ENCODE measurements around the gene ESRRA. TPM values are rescaled to one million over a fixed set of nuclear protein-coding genes. Genes with fewer than 3 reads are reported as not detected.
A peak's percentile ranks its signal among the peaks of the same experiment; 100 is the strongest.

The ESRRA gene
- total RNA-seq, 1 donor from 2014 or later = 42.3 TPM

DNA sequence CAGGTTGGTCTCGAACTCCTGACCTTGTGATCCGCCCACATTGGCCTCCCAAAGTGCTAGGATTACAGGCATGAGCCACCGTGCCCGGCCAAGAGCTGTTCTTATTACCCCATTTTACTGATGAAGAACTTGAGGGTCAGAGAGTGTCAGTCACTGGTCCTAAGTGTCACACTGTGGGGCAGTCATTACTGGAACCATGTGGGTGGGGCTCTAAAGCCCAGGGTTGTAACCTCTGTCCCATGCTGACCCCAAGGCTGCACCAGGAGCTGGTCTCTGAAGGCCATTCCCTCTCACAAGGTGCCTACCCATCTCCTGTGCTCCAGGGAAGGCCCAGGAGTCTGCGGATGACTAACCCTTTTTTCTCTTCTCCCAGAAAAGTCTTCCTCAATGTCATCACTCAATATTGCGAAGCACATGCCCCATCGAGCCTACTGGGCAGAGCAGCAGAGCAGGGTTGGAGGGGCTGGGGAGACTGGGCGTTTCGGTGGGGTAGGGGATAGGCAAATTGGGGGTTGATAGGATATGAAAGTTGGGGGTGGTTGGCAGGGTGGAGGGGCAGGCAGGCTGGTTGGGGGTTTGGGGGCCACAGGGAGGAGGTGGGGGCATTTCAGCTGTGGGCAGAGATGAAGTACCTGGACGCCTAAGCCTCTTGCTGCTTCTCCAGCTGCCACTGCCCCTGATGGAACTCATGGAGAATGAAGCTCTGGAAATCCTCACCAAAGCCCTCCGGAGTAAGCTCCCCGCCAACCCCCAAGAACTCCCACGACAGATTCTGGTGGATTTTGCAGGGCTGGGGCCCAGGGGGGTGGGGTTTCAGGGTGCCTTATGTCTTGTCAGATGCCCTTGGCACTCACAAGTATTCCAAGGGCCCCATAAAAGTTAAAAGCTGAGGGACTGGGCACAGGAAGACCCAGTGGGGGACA is 2.0 kb upstream of the ESRRA start:
- H3K36me3 Mint-ChIP-seq (ENCODE audit: low read depth, unreplicated experiment) = peaks cover 8% of the 10 kb centered on the region
- TF ChIP-seq, protein P1, sequence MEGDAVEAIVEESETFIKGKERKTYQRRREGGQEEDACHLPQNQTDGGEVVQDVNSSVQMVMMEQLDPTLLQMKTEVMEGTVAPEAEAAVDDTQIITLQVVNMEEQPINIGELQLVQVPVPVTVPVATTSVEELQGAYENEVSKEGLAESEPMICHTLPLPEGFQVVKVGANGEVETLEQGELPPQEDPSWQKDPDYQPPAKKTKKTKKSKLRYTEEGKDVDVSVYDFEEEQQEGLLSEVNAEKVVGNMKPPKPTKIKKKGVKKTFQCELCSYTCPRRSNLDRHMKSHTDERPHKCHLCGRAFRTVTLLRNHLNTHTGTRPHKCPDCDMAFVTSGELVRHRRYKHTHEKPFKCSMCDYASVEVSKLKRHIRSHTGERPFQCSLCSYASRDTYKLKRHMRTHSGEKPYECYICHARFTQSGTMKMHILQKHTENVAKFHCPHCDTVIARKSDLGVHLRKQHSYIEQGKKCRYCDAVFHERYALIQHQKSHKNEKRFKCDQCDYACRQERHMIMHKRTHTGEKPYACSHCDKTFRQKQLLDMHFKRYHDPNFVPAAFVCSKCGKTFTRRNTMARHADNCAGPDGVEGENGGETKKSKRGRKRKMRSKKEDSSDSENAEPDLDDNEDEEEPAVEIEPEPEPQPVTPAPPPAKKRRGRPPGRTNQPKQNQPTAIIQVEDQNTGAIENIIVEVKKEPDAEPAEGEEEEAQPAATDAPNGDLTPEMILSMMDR (IDR thresholded peaks at IDR 0.05; ENCODE audit: unreplicated experiment) = no peak
- no peak for DNase-seq (ENCODE audit: low spot score)
- H3K9me3 Mint-ChIP-seq (ENCODE audit: unreplicated experiment) = no peaks in the 10 kb centered on the region
- H3K4me1 Mint-ChIP-seq (ENCODE audit: unreplicated experiment) = peaks cover 10% of the 10 kb centered on the region
- H3K27ac Mint-ChIP-seq (ENCODE audit: unreplicated experiment) = no peak overlapping the region
- H3K4me3 Mint-ChIP-seq (ENCODE audit: unreplicated experiment) = no peak overlapping the region
- H3K27me3 Mint-ChIP-seq (ENCODE audit: unreplicated experiment) = peaks cover 12% of the 10 kb centered on the region

- no peak for DNase-seq (ENCODE audit: low spot score)
- H3K9me3 Mint-ChIP-seq (ENCODE audit: unreplicated experiment) = no peaks in the 10 kb centered on the region
- peaks cover 10% of the 10 kb centered on the region for H3K4me1 Mint-ChIP-seq (ENCODE audit: unreplicated experiment)
- no peak overlapping the region for H3K27ac Mint-ChIP-seq (ENCODE audit: unreplicated experiment)
- peaks cover 7% of the 10 kb centered on the region for H3K27me3 Mint-ChIP-seq (ENCODE audit: unreplicated experiment)
- H3K36me3 Mint-ChIP-seq (ENCODE audit: low read depth, unreplicated experiment) = peaks cover 8% of the 10 kb centered on the region
- peak overlapping the region; percentile 89 for H3K4me3 Mint-ChIP-seq (ENCODE audit: unreplicated experiment)
- TF ChIP-seq, protein P1 (IDR thresholded peaks at IDR 0.05; ENCODE audit: unreplicated experiment) = no peak
These were observed 1.4 kb upstream of the ESRRA start for GRCh38 chr11:64304032-64304315.

DNA sequence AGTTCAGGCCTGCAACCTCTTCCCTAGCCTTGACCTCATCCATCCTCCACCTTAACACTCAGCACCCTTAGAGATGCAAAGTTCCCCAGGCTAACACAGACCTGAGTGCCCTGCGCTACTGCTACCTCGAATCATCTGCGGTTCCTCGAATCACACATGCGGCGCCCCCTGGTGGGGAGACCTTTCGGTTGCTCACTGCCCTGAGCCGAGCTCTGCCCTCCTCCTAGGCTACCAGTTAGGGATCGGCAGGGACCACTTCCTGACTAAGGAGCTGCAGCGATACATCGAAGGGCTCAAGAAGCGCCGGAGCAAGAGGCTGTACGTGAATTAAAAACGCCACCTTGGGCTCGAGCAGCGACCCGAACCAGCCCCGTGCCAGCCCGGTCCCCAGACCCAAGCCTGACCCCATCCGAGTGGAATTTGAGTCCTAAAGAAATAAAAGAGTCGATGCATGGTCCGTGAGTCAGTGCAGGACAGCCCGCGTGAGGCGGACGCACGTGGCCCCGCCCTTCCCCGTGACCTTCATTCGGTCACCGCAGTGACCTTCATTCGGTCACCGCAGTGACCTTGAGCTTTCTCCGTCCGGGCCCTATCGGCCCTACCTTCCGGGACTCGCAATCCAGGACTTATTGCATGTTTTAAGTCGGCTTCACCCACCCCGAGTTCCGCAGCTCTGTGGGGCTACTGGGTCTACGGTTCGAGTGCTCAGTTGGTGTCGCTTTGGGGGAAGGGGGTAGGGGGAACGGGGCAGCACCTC is 830 bp upstream of the ESRRA start:
- TF ChIP-seq, protein P1 (IDR thresholded peaks at IDR 0.05; ENCODE audit: unreplicated experiment) = peak; percentile 86
- H3K9me3 Mint-ChIP-seq (ENCODE audit: unreplicated experiment) = no peaks in the 10 kb centered on the region
- peak; percentile 96 for DNase-seq (ENCODE audit: low spot score)
- peaks cover 8% of the 10 kb centered on the region for H3K36me3 Mint-ChIP-seq (ENCODE audit: low read depth, unreplicated experiment)
- H3K27me3 Mint-ChIP-seq (ENCODE audit: unreplicated experiment) = peaks cover 6% of the 10 kb centered on the region
- H3K4me1 Mint-ChIP-seq (ENCODE audit: unreplicated experiment) = peaks cover 10% of the 10 kb centered on the region
- peak overlapping the region; percentile 89 for H3K4me3 Mint-ChIP-seq (ENCODE audit: unreplicated experiment)
- no peak overlapping the region for H3K27ac Mint-ChIP-seq (ENCODE audit: unreplicated experiment)

DNA sequence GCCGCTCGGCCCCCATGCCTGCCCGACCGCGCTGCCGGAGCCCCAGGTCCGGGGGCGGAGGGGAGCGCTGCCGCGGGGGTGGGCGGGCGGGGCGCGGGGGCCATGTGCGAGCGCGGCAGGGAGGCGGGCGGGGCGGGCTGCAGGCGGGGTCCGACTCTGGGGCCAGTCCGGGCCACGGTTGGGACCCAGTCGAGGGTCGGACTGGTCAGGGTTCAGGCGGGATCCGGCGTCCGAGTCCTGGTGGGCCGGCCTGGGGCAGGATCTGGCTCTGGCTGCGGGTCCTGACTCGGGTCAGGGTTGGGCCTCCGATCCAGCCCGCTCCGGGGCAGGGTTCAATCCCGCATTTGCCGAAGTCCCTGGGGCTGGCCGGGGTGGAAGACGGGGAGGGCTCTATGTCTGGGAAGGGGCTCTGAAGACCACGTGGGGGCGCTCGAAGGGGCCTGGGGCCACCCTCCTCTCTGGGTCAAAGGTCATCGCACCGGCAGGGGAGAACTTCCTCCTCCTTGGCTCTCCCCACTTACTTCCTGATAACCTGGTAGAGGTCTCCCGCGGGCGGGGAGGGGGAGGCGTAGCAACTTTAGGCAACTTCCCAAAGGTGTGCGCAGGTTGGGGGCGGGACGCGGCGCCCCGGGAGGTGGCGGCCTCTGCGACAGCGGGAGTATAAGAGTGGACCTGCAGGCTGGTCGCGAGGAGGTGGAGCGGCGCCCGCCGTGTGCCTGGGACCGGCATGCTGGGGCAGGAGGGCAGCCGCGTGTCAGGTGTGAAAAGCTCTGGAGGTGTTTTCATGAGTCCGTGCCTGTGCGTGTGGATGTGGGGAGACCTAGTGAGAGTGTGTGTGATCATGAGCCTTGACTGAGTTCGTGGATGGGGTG is 603 bp downstream of the ESRRA start:
- peaks cover 8% of the 10 kb centered on the region for H3K36me3 Mint-ChIP-seq (ENCODE audit: low read depth, unreplicated experiment)
- peaks cover 11% of the 10 kb centered on the region for H3K4me1 Mint-ChIP-seq (ENCODE audit: unreplicated experiment)
- peaks cover 4% of the 10 kb centered on the region for H3K27me3 Mint-ChIP-seq (ENCODE audit: unreplicated experiment)
- H3K9me3 Mint-ChIP-seq (ENCODE audit: unreplicated experiment) = no peaks in the 10 kb centered on the region
- H3K4me3 Mint-ChIP-seq (ENCODE audit: unreplicated experiment) = peak overlapping the region; percentile 97
- H3K27ac Mint-ChIP-seq (ENCODE audit: unreplicated experiment) = peak overlapping the region; percentile 67
- TF ChIP-seq, protein P1 (IDR thresholded peaks at IDR 0.05; ENCODE audit: unreplicated experiment) = peak; percentile 62
- DNase-seq (ENCODE audit: low spot score) = peak; percentile 63
